K562 (cell line): Measurements from ENCODE around the gene ZNF598. TPM values are rescaled to one million over a fixed set of nuclear protein-coding genes. Genes with fewer than 3 reads are reported as not detected.

Experiments
- ATAC-seq: fragments of 200-7000 bp; cut with Tn5 transposase; 3 replicates; pipeline ENCODE4 v1.9.1; 2020; ENCODE audit warnings: moderate library complexity
- Bru-seq: library from RNA; stranded (reverse); fragments of 400-500 nt; gene quantifications from one replicate; lab custom pipeline; 2021; lab: Mats Ljungman, UMichigan
- BruChase-seq, 2 experiments: library from RNA; stranded (reverse); fragments of 400-500 nt; gene quantifications; one replicate each; lab custom pipeline; 2021; lab: Mats Ljungman, UMichigan
- BruUV-seq: library from RNA; stranded (reverse); fragments of 400-500 nt; replicated peaks from 2 replicates; lab custom pipeline; 2021; lab: Mats Ljungman, UMichigan
- CTCF ChIA-PET: fragments of 300-600 bp; formaldehyde crosslinking; extraction: SDS; loops from one replicate; lab custom pipeline; 2021; ENCODE audit warnings: low intra/inter-chr PET ratio; lab: Yijun Ruan, JAX
- POLR2A ChIA-PET: fragments of 300-600, 350-650 bp; sonication (Branson Sonifier 250); formaldehyde crosslinking; extraction: SDS; loops from one replicate; lab custom pipeline; 2021; ENCODE audit warnings: antibody characterized with exemption, inconsistent platforms; lab: Yijun Ruan, JAX
- DNase-seq, 4 experiments: peaks; one replicate each; pipeline versions ENCODE4 v3.0.0 to v3.0.0-alpha.2; 2011 to 2018; ENCODE audit warnings: low spot score in 3 of 4, mixed read lengths in 3 of 4; ENCODE audit errors: extremely low read depth in 1 of 4
- FAIRE-seq: peaks from 2 replicates; lab custom pipeline; 2011; peaks lifted over from hg19 to GRCh38; lab: Jason Lieb, UNC
- H2AFZ ChIP-seq: 2 replicates; pipeline ENCODE4 v1.6.0; 2011; ENCODE audit warnings: low read depth, low read length, control low read depth, inconsistent platforms
- H3K27ac ChIP-seq: fragments of 200-600 bp; 3 replicates; pipeline ENCODE4 v1.8.0; 2011; ENCODE audit warnings: low read depth, mild to moderate bottlenecking, control low read depth, inconsistent platforms, low read length, moderate library complexity, mixed read lengths; ENCODE audit errors: extremely low read depth
- H3K27me3 ChIP-seq, 2 experiments: fragments of 300-600 bp in 1 of 2; 2 replicates in 1 of 2; 3 replicates in 1 of 2; pipeline versions ENCODE4 v1.6.0 to v1.8.0; 2011; ENCODE audit warnings: inconsistent platforms in 2 of 2, low read length in 2 of 2, mild to moderate bottlenecking in 1 of 2, mixed read lengths in 1 of 2, moderate library complexity in 1 of 2; ENCODE audit not compliant: control insufficient read depth in 2 of 2, insufficient read depth in 2 of 2
- H3K36me3 ChIP-seq: fragments of 300-600 bp; 3 replicates; pipeline ENCODE4 v1.8.0; 2011; ENCODE audit warnings: mild to moderate bottlenecking, low read length, inconsistent platforms; ENCODE audit not compliant: control insufficient read depth, insufficient read depth
- H3K4me1 ChIP-seq, 2 experiments: fragments of 200-600 bp in 1 of 2; replicated peaks in 1 of 2; 2 replicates in 1 of 2; 3 replicates in 1 of 2; pipeline versions ENCODE4 v1.5.1 to v1.8.0; 2011; ENCODE audit warnings: inconsistent platforms in 2 of 2, low read length in 2 of 2, mild to moderate bottlenecking in 1 of 2, mixed read lengths in 1 of 2, moderate library complexity in 1 of 2; ENCODE audit not compliant: control insufficient read depth in 2 of 2, insufficient read depth in 2 of 2
- H3K4me2 ChIP-seq: 2 replicates; pipeline ENCODE4 v1.6.1; 2011; ENCODE audit warnings: low read length, control low read depth, inconsistent platforms, mixed read lengths; ENCODE audit not compliant: insufficient read depth
- H3K4me3 ChIP-seq: fragments of 200-600 bp; sonication (generic), shearing (Covaris generic); 2 replicates; pipeline ENCODE4 v1.5.1; 2016; ENCODE audit warnings: control low read depth, inconsistent platforms
- H3K79me2 ChIP-seq: fragments of 200-600 bp; 3 replicates; pipeline ENCODE4 v1.8.0; 2011; ENCODE audit warnings: low read length, inconsistent platforms; ENCODE audit not compliant: control insufficient read depth, insufficient read depth
- H3K9ac ChIP-seq, 2 experiments: 2 replicates each; pipeline versions ENCODE4 v1.6.0 to v1.6.1; 2011; ENCODE audit warnings: low read depth in 2 of 2, low read length in 2 of 2, control low read depth in 1 of 2, inconsistent platforms in 1 of 2, mild to moderate bottlenecking in 1 of 2, mixed read lengths in 1 of 2; ENCODE audit not compliant: insufficient read depth in 1 of 2
- H3K9me1 ChIP-seq: one replicate; pipeline ENCODE4 v1.6.0; 2011; ENCODE audit warnings: inconsistent platforms, mild to moderate bottlenecking, low read length, moderate library complexity; ENCODE audit not compliant: control insufficient read depth, insufficient read depth
- H3K9me3 ChIP-seq: replicated peaks from 2 replicates; pipeline ENCODE4 v1.5.1; 2011; ENCODE audit warnings: low read depth, low read length, inconsistent platforms; ENCODE audit not compliant: control insufficient read depth, insufficient read depth
- H4K20me1 ChIP-seq: replicated peaks from 2 replicates; pipeline ENCODE4 v1.6.1; 2011; ENCODE audit warnings: low read length, inconsistent platforms, mixed read lengths; ENCODE audit not compliant: control insufficient read depth, insufficient read depth
- CREB3L1 ChIP-seq: fragments of 450-650 bp; IDR thresholded peaks from 2 replicates; pipeline ENCODE4 v1.6.1; 2014; ENCODE audit warnings: low read depth, mild to moderate bottlenecking, moderate library complexity, borderline replicate concordance
- DPF2 ChIP-seq: fragments of 450-650 bp; IDR thresholded peaks from 2 replicates; pipeline ENCODE4 v1.6.1; 2016
- HBP1 ChIP-seq: fragments of 450-650 bp; formaldehyde crosslinking; IDR thresholded peaks from 2 replicates; pipeline ENCODE4 v1.4.0; 2022; ENCODE audit warnings: missing genetic modification characterization
- NKRF ChIP-seq: fragments of 450-650 bp; IDR thresholded peaks from 2 replicates; pipeline ENCODE4 v1.6.1; 2016; ENCODE audit warnings: borderline replicate concordance
- SMARCC2 ChIP-seq: fragments of 450-650 bp; IDR thresholded peaks from 2 replicates; pipeline ENCODE4 v1.6.1; 2017; ENCODE audit warnings: antibody characterized with exemption, moderate library complexity, mild to moderate bottlenecking, low read depth
- TARDBP ChIP-seq: fragments of 450-650 bp; IDR thresholded peaks from 2 replicates; pipeline ENCODE4 v1.6.1; 2016
- ZBTB8A ChIP-seq: fragments of 450-650 bp; IDR thresholded peaks from 2 replicates; pipeline ENCODE4 v1.6.1; 2018; ENCODE audit warnings: mild to moderate bottlenecking, moderate library complexity; ENCODE audit not compliant: partially characterized antibody
- ZNF75A ChIP-seq: fragments of 450-650 bp; formaldehyde crosslinking; IDR thresholded peaks from 2 replicates; pipeline ENCODE4 v1.4.0; 2020; ENCODE audit warnings: mild to moderate bottlenecking
- WGBS: fragments of 100-300 bp; shearing (Covaris generic); methylation state at CpG from one replicate; pipeline ENCODE4 v1.1.6; 2016; ENCODE audit warnings: low coverage, mixed read lengths; ENCODE audit not compliant: insufficient coverage; ENCODE audit errors: missing lambda C conversion rate; 5-methylcytosine and 5-hydroxymethylcytosine counted together
- in situ Hi-C: fragments of 300-500 bp; cut with MboI; formaldehyde crosslinking; loops from 4 replicates; pipeline ENCODE4 v1.15.0; 2018; ENCODE audit warnings: inconsistent platforms, mixed read lengths
- intact Hi-C: fragments of 100-400 bp; cut with micrococcal nuclease; formaldehyde crosslinking; loops from 2 replicates; pipeline ENCODE4 v1.14.2; 2022
- long read RNA-seq, 3 experiments: library from polyadenylated mRNA in 2 of 3; library from RNA in 1 of 3; unstranded in 2 of 3; stranded (forward) in 1 of 3; transcript quantifications; one replicate each; pipeline ENCODE4 v2.0.0, GENCODE V29; 2019 to 2022
- polyA minus RNA-seq, 3 experiments: library from RNA; depleted of rRNA, polyadenylated mRNA; stranded (reverse); fragments of >200 nt; gene quantifications; 2 replicates each; pipeline ENCODE4 v1.2.3, GENCODE V29; 2011
- polyA plus RNA-seq, 8 experiments: library from polyadenylated mRNA; depleted of rRNA in 4 of 8; stranded (reverse) in 5 of 8; unstranded in 3 of 8; fragments of >200 nt; fragmentation: Nextera tagmentation in 2 of 8; fragmentation: Illumina TruSeq in 1 of 8; extraction: Ambion mirVana in 2 of 8; extraction: Trizol in 1 of 8; gene quantifications; 2 replicates each; pipeline versions ENCODE4 v1.2.1 to v1.2.3, GENCODE V29; 2011 to 2014; ENCODE audit warnings: inconsistent platforms in 1 of 8, missing spikeins in 1 of 8
- total RNA-seq, 7 experiments: library from RNA; depleted of rRNA in 6 of 7; stranded (reverse); fragments of >200 nt in 6 of 7; fragmentation: Illumina TruSeq in 2 of 7; extraction: Trizol in 2 of 7; gene quantifications; 2 replicates each; pipeline versions ENCODE4 v1.2.1 to v1.2.3, GENCODE V29; 2011 to 2021; ENCODE audit warnings: low replicate concordance in 1 of 7

ZNF598 gene
- total RNA-seq (2011; cell fraction: chromatin; rRNA removed; ENCODE audit: low replicate concordance): 32.9 and 115 TPM in 2 replicates
- 90.6 and 99.4 TPM in 2 replicates for total RNA-seq (2011; cell fraction: nucleolus; rRNA removed)
- 37.9 and 42.6 TPM in 2 replicates for total RNA-seq (2011; cell fraction: nucleoplasm; rRNA removed)
- total RNA-seq (2014; rRNA removed): 39.7 and 50.2 TPM in 2 replicates
- 9.7 and 11.1 TPM in 2 replicates for total RNA-seq (2014; rRNA removed; fragmentation: Illumina TruSeq; extraction: Trizol)
- total RNA-seq (2015; rRNA removed; fragmentation: Illumina TruSeq; extraction: Trizol): 29.6 and 33.6 TPM in 2 replicates
- total RNA-seq (2021): 114 and 115 TPM in 2 replicates
- 17.1 and 28.0 TPM in 2 replicates for polyA plus RNA-seq (2011; rRNA removed)
- 35.0 and 75.6 TPM in 2 replicates for polyA plus RNA-seq (2011; cell fraction: cytosol; rRNA removed)
- 103 and 165 TPM in 2 replicates for polyA plus RNA-seq (2011; cell fraction: nucleus; rRNA removed)
- polyA plus RNA-seq (2012): 40.3 and 76.1 TPM in 2 replicates
- polyA plus RNA-seq (2014; fragmentation: Illumina TruSeq; extraction: Trizol): 30.3 and 61.9 TPM in 2 replicates
- under 1 TPM; 0.11 to 0.39 TPM for polyA plus RNA-seq (2014; fragmentation: Nextera tagmentation; extraction: Ambion mirVana)
- 77.4 and 97.5 TPM in 2 replicates for polyA plus RNA-seq (2014; rRNA removed)
- polyA minus RNA-seq (2011; rRNA and poly(A)+ RNA removed): 6.6 and 10.0 TPM in 2 replicates
- 41.5 and 59.8 TPM in 2 replicates for polyA minus RNA-seq (2011; cell fraction: cytosol; rRNA and poly(A)+ RNA removed)
- 23.7 and 27.3 TPM in 2 replicates for polyA minus RNA-seq (2011; cell fraction: nucleus; rRNA and poly(A)+ RNA removed)
- Bru-seq, nascent RNA: percentile 79 among the genes with signal in this experiment
- percentile 76 among the genes with signal in this experiment for BruChase-seq, experiment 1, labeled RNA remaining after a 2-hour chase
- percentile 80 among the genes with signal in this experiment for BruChase-seq, experiment 2, labeled RNA remaining after a 6-hour chase
- long read RNA-seq, experiment 1, transcript ZNF598-204 (12 exons, 3,371 nt): minor isoform, 13 of 214 reads
- long read RNA-seq, experiment 1, transcript ZNF598-208 (3 exons, 815 nt): major isoform, 58 of 214 reads
- long read RNA-seq, experiment 1, partial matches to known transcripts: 93 of 214 reads
- long read RNA-seq, experiment 1, other reads (novel, unspliced or antisense): 50 of 214 reads
- long read RNA-seq, experiment 2, transcript ZNF598-204 (12 exons, 3,371 nt): major isoform, 22 of 127 reads
- long read RNA-seq, experiment 2, partial matches to known transcripts: 56 of 127 reads
- long read RNA-seq, experiment 2, other reads (novel, unspliced or antisense): 48 of 127 reads
- long read RNA-seq, experiment 3, partial matches to known transcripts: 1 of 5 reads
- long read RNA-seq, experiment 3, other reads (novel, unspliced or antisense): 2 of 5 reads

GRCh38 chr16:2009791-2010510 is at the start of gene ZNF598:
TSS of gene ZNF598 (minus strand) at chr16:2009821.
- intact Hi-C loops: loop anchor here (2.0 kb wide), 1 partner anchor 17 kb away; no protein-coding TSS in a partner anchor
- Histone ChIP-seq H3K9ac (peak within 1 kb of the TSS; percentile 92 to 99), H3K27ac (peak within 1 kb of the TSS; percentile 91), H3K9me1 (peaks cover 19% of the 10 kb centered on the region), H3K4me1 (peaks cover 20 to 60% of the 10 kb centered on the region in 2 experiments), H3K4me3 (peak within 1 kb of the TSS; percentile 99), H2AFZ (peak within 1 kb of the TSS; percentile 65), H3K27me3 (no peaks in the 10 kb centered on the region), H3K4me2 (peak within 1 kb of the TSS; percentile 100), H3K79me2 (peaks cover 59% of the 10 kb centered on the region), H3K36me3 (peaks cover 34% of the 10 kb centered on the region; the same call in 2 of the 3 replicates), H3K9me3 (no peaks in the 10 kb centered on the region), H4K20me1 (peaks cover 30% of the 10 kb centered on the region; the same call in 1 of the 2 replicates)
- TSS peak; percentile 97 for BruUV-seq
- ChIA-PET CTCF (no interaction called here), POLR2A (interaction anchor here (2.6 kb wide), 1 partner anchor 13 kb away, joined by 13 read pairs; no protein-coding TSS in a partner anchor)
- DNase-seq (peak; percentile 90 to 95 (median 90)), FAIRE-seq (peak; percentile 40), ATAC-seq (peak; percentile 91)
- in situ Hi-C loops: no loop called here
- under 1% methylated on average over 40 of the region's 52 CpGs for WGBS
- 0 out of 2 replicates have a peak, but pooled peaks have one; percentile 31 for TF ChIP-seq DPF2
- no peak for TF ChIP-seq ZBTB8A
- no peak for TF ChIP-seq SMARCC2
- TF ChIP-seq NKRF: peak; percentile 93
- no peak for TF ChIP-seq HBP1
- TF ChIP-seq CREB3L1: peak; percentile 97
- TF ChIP-seq ZNF75A: no peak
- TF ChIP-seq TARDBP: peak; percentile 74; the same call in 1 of the 2 replicates
